Ishikawa (cell line): ENCODE data around the gene DMD.

ENCODE experiments used
- CEBPB ChIP-seq: IDR thresholded peaks from 2 replicates; pipeline ENCODE4 v1.6.1; 2012
- CREB1 ChIP-seq: IDR thresholded peaks from 2 replicates; pipeline ENCODE4 v1.6.1; 2012; ENCODE audit warnings: low read depth
- EGR1 ChIP-seq: IDR thresholded peaks from 2 replicates; pipeline ENCODE4 v1.6.1; 2012
- EP300 ChIP-seq: IDR thresholded peaks from 2 replicates; pipeline ENCODE4 v1.6.1; 2012; ENCODE audit warnings: borderline replicate concordance
- FOXM1 ChIP-seq: IDR thresholded peaks from 2 replicates; pipeline ENCODE4 v1.6.1; 2012; ENCODE audit warnings: low read depth, borderline replicate concordance
- MAX ChIP-seq: IDR thresholded peaks from 2 replicates; pipeline ENCODE4 v1.6.1; 2012
- NFIC ChIP-seq: IDR thresholded peaks from 2 replicates; pipeline ENCODE4 v1.6.1; 2012
- RAD21 ChIP-seq: IDR thresholded peaks from 2 replicates; pipeline ENCODE4 v1.6.1; 2012; ENCODE audit warnings: low read depth
- REST ChIP-seq: IDR thresholded peaks from 2 replicates; pipeline ENCODE4 v1.6.1; 2012; ENCODE audit warnings: low read depth, mild to moderate bottlenecking
- TAF1 ChIP-seq: IDR thresholded peaks from 2 replicates; pipeline ENCODE4 v1.6.1; 2012; ENCODE audit warnings: low read depth, mild to moderate bottlenecking
- TCF12 ChIP-seq: IDR thresholded peaks from 2 replicates; pipeline ENCODE4 v1.6.1; 2012; ENCODE audit warnings: low read depth
- TEAD4 ChIP-seq: IDR thresholded peaks from 2 replicates; pipeline ENCODE4 v1.6.1; 2012
- USF1 ChIP-seq: IDR thresholded peaks from 2 replicates; pipeline ENCODE4 v1.6.1; 2012
- YY1 ChIP-seq: IDR thresholded peaks from 2 replicates; pipeline ENCODE4 v1.6.1; 2012; ENCODE audit warnings: low read depth
- ZBTB7A ChIP-seq: IDR thresholded peaks from 2 replicates; pipeline ENCODE4 v1.6.1; 2012; ENCODE audit warnings: low read depth

Gene DMD

GRCh38 chrX:31199056-31199839, 2012.1 kb downstream of the DMD start:
- TF ChIP-seq REST = no peak
- no peak for TF ChIP-seq CREB1
- no peak for TF ChIP-seq NFIC
- TF ChIP-seq EGR1 = no peak
- no peak for TF ChIP-seq USF1
- TF ChIP-seq YY1 = no peak
- TF ChIP-seq MAX = no peak
- no peak for TF ChIP-seq TCF12
- no peak for TF ChIP-seq TAF1

- TF ChIP-seq RAD21 (no peak), CEBPB (no peak), USF1 (no peak), MAX (no peak), TEAD4 (no peak), FOXM1 (no peak), TAF1 (no peak), YY1 (no peak), EP300 (no peak), TCF12 (no peak), NFIC (no peak), REST (no peak), ZBTB7A (no peak), CREB1 (no peak), EGR1 (no peak)
Measured at GRCh38 chrX:31190221-31190975, 2021.0 kb downstream of the DMD start.

GRCh38 chrX:31186693-31187338, 2024.5 kb downstream of the DMD start:
- TF ChIP-seq TAF1 (no peak), TEAD4 (no peak), NFIC (no peak), CEBPB (no peak), USF1 (no peak), CREB1 (no peak), RAD21 (no peak), REST (no peak), EGR1 (no peak)
